Activated CD8-positive, alpha-beta memory T cell treated with anti-CD3 and anti-CD28 coated beads, Interleukin-2, amount 10 ng/mL, durations not matched to agents 7 days and 5 days (primary cell): Measurements from ENCODE around the gene FBLN7. TPM values are rescaled to one million over a fixed set of nuclear protein-coding genes. Genes with fewer than 3 reads are reported as not detected.
"Not testable (repeated sequence)": the region's sequence is repeated elsewhere in the genome, so short reads cannot be mapped to it uniquely, and the experiment has no call there.

ENCODE experiments used
- ATAC-seq: fragments of 150-1000 bp; cut with Tn5 transposase; one replicate; pipeline ENCODE4 v1.10.0; 2021; ENCODE audit warnings: moderate library complexity
- CTCF ChIA-PET: fragments of 350-600 bp; sonication (Branson Sonifier 250); formaldehyde crosslinking; loops from one replicate; lab custom pipeline; 2021; ENCODE audit warnings: antibody characterized with exemption; lab: Charles Lee
- DNase-seq: peaks from one replicate; pipeline ENCODE4 v3.0.0-alpha.2; 2020
- H3K27ac Mint-ChIP-seq: one replicate; pipeline ENCODE4 v1.8.0; 2021; ENCODE audit warnings: mild to moderate bottlenecking, mixed read lengths
- H3K27me3 Mint-ChIP-seq: one replicate; pipeline ENCODE4 v1.8.0; 2021; ENCODE audit warnings: mixed read lengths
- H3K36me3 Mint-ChIP-seq: one replicate; pipeline ENCODE4 v1.8.0; 2021; ENCODE audit warnings: mild to moderate bottlenecking, mixed read lengths
- H3K4me1 Mint-ChIP-seq: one replicate; pipeline ENCODE4 v1.8.0; 2021; ENCODE audit warnings: mixed read lengths
- H3K4me3 Mint-ChIP-seq: one replicate; pipeline ENCODE4 v1.8.0; 2021; ENCODE audit warnings: mild to moderate bottlenecking, moderate library complexity, mixed read lengths
- H3K9me3 Mint-ChIP-seq: one replicate; pipeline ENCODE4 v1.8.0; 2022; ENCODE audit warnings: low read depth, mixed read lengths
- total RNA-seq, 2 experiments: library from RNA; stranded (reverse); gene quantifications; one replicate each; pipeline ENCODE4 v1.2.3, GENCODE V29; 2021

FBLN7 gene
- total RNA-seq, 2 experiments from 2014 or later: 0.26 to 0.63 TPM

- H3K4me3 Mint-ChIP-seq, DNase-seq, H3K27me3 Mint-ChIP-seq, CTCF ChIA-PET, ATAC-seq, H3K27ac Mint-ChIP-seq, H3K4me1 Mint-ChIP-seq: not testable (repeated sequence)
- peaks cover 16% of the 10 kb centered on the region for H3K9me3 Mint-ChIP-seq
- H3K36me3 Mint-ChIP-seq: peaks cover 32% of the 10 kb centered on the region
These were observed 69.7 kb downstream of the FBLN7 start for GRCh38 chr2:112207905-112208304.

GRCh38 chr2:112216167-112216566 is 78.0 kb downstream of the FBLN7 start:
- H3K4me1 Mint-ChIP-seq: no peaks in the 10 kb centered on the region
- no peak overlapping the region for H3K27ac Mint-ChIP-seq
- H3K4me3 Mint-ChIP-seq: no peak overlapping the region
- ATAC-seq (no peak), DNase-seq (no peak)
- peaks cover 41% of the 10 kb centered on the region for H3K36me3 Mint-ChIP-seq
- H3K27me3 Mint-ChIP-seq: no peaks in the 10 kb centered on the region
- CTCF ChIA-PET: interaction anchor here (1.2 kb wide), 1 partner anchor 93 kb away, joined by 3 read pairs; no protein-coding TSS in a partner anchor
- peaks cover 6% of the 10 kb centered on the region for H3K9me3 Mint-ChIP-seq

GRCh38 chr2:112217854-112218253 is 79.7 kb downstream of the FBLN7 start:
- Mint-ChIP-seq H3K36me3 (peaks cover 48% of the 10 kb centered on the region), H3K4me1 (no peaks in the 10 kb centered on the region), H3K27ac (no peak overlapping the region), H3K27me3 (no peaks in the 10 kb centered on the region), H3K4me3 (no peak overlapping the region), H3K9me3 (peaks cover 16% of the 10 kb centered on the region)
- CTCF ChIA-PET: no interaction called here
- no peak for ATAC-seq
- no peak for DNase-seq

- H3K4me1 Mint-ChIP-seq: no peaks in the 10 kb centered on the region
- H3K36me3 Mint-ChIP-seq: peaks cover 46% of the 10 kb centered on the region
- no peak overlapping the region for H3K4me3 Mint-ChIP-seq
- no peaks in the 10 kb centered on the region for H3K27me3 Mint-ChIP-seq
- H3K9me3 Mint-ChIP-seq: peaks cover 16% of the 10 kb centered on the region
- CTCF ChIA-PET: no interaction called here
- no peak overlapping the region for H3K27ac Mint-ChIP-seq
- no peak for DNase-seq
- no peak for ATAC-seq
These were observed 82.0 kb downstream of the FBLN7 start for GRCh38 chr2:112220186-112220585.

GRCh38 chr2:112220831-112221230 is 82.6 kb downstream of the FBLN7 start:
- ATAC-seq: no peak
- no peaks in the 10 kb centered on the region for H3K27me3 Mint-ChIP-seq

GRCh38 chr2:112229348-112229747 is 91.2 kb downstream of the FBLN7 start:
- no peaks in the 10 kb centered on the region for H3K9me3 Mint-ChIP-seq
- no peaks in the 10 kb centered on the region for H3K27me3 Mint-ChIP-seq
- peaks cover 43% of the 10 kb centered on the region for H3K36me3 Mint-ChIP-seq
- H3K4me1 Mint-ChIP-seq: no peaks in the 10 kb centered on the region
- H3K4me3 Mint-ChIP-seq: no peak overlapping the region
- ATAC-seq: no peak
- CTCF ChIA-PET: no interaction called here
- no peak for DNase-seq
- H3K27ac Mint-ChIP-seq: no peak overlapping the region

More at GRCh38 chr2:112220831-112221230, 82.6 kb downstream of the FBLN7 start:
- no peaks in the 10 kb centered on the region for H3K4me1 Mint-ChIP-seq
- H3K4me3 Mint-ChIP-seq: no peak overlapping the region
- CTCF ChIA-PET: no interaction called here
- peaks cover 44% of the 10 kb centered on the region for H3K36me3 Mint-ChIP-seq
- H3K27ac Mint-ChIP-seq: no peak overlapping the region
- DNase-seq: no peak
- H3K9me3 Mint-ChIP-seq: peaks cover 16% of the 10 kb centered on the region

- CTCF ChIA-PET: no interaction called here
- Mint-ChIP-seq H3K4me3 (no peak overlapping the region), H3K27me3 (no peaks in the 10 kb centered on the region), H3K4me1 (no peaks in the 10 kb centered on the region), H3K9me3 (no peaks in the 10 kb centered on the region), H3K36me3 (peaks cover 37% of the 10 kb centered on the region), H3K27ac (no peak overlapping the region)
- ATAC-seq: no peak
- no peak for DNase-seq
These were observed 92.2 kb downstream of the FBLN7 start for GRCh38 chr2:112230371-112230770.

Other genes with a start within 250 kb of the FBLN7 start
- under 1 TPM; 0.09 to 0.30 TPM for gene MERTK, start 239.8 kb upstream of the FBLN7 start, total RNA-seq
- gene TMEM87B, start 83.1 kb upstream of the FBLN7 start, total RNA-seq: 10 to 100 TPM; 19.1 to 19.7 TPM
- gene ZC3H8, start 116.7 kb downstream of the FBLN7 start, total RNA-seq: 10 to 100 TPM; 10.5 to 16.0 TPM
- 10 to 100 TPM in 1 of 2 experiments, 1 to 10 TPM in 1; 6.9 to 12.1 TPM for gene ZC3H6, start 137.2 kb downstream of the FBLN7 start, total RNA-seq